Subcutaneous adipose tissue (tissue), 4 donors: ENCODE data around the gene ATP1B3. TPM values are rescaled to one million over a fixed set of nuclear protein-coding genes. Genes with fewer than 3 reads are reported as not detected.

Source experiments
- total RNA-seq, 4 donors: library from RNA; depleted of rRNA; stranded (reverse); fragments of >200 nt; gene quantifications; one replicate each; pipeline ENCODE4 v1.1.0, GENCODE V29; 2016
- TF ChIP-seq, protein P1 (sequence below): fragments of 450-650 bp; IDR thresholded peaks from one replicate; pipeline ENCODE4 v1.5.1; 2016; ENCODE audit warnings: low read depth, mild to moderate bottlenecking, control low read depth, antibody characterized with exemption, moderate library complexity

The ATP1B3 gene
- total RNA-seq, 4 donors from 2014 or later: 55.7 to 294 (median 84.0) TPM

- TF ChIP-seq, protein P1, sequence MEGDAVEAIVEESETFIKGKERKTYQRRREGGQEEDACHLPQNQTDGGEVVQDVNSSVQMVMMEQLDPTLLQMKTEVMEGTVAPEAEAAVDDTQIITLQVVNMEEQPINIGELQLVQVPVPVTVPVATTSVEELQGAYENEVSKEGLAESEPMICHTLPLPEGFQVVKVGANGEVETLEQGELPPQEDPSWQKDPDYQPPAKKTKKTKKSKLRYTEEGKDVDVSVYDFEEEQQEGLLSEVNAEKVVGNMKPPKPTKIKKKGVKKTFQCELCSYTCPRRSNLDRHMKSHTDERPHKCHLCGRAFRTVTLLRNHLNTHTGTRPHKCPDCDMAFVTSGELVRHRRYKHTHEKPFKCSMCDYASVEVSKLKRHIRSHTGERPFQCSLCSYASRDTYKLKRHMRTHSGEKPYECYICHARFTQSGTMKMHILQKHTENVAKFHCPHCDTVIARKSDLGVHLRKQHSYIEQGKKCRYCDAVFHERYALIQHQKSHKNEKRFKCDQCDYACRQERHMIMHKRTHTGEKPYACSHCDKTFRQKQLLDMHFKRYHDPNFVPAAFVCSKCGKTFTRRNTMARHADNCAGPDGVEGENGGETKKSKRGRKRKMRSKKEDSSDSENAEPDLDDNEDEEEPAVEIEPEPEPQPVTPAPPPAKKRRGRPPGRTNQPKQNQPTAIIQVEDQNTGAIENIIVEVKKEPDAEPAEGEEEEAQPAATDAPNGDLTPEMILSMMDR: no peak
Measured at GRCh38 chr3:141928631-141929270, 52.3 kb downstream of the ATP1B3 start.

DNA sequence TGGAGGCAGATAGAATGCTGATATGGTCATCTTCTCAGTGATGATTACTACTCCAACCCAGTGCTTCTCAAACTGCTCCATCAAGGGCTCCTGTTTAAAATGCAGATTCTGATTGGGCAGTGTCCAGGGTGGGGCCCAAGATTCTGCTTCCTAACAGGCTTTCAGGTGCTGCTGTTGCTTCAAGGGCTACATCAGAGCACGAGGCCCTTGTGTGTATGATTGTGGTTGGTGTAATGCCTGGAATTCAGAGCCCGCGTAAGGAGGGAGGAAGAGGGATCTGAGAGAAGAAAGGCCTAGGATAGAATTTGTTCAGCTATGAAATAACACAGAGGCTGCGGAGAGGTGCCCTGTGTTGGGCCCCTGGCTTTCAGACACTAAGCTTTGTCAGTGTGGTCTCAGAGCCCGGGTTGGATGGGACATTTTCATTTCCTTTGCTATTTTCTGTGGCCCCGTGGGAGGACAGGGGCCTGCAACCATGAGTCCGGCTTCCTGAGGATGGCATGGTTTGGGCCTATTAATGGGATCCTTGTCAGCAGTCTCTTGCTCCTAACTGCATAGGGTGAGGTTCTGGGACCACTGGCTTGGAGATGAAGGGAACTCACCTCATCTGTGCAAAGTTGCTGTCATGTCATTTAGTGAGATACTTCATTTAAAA is 53.0 kb downstream of the ATP1B3 start:
- TF ChIP-seq, protein P1: no peak

DNA sequence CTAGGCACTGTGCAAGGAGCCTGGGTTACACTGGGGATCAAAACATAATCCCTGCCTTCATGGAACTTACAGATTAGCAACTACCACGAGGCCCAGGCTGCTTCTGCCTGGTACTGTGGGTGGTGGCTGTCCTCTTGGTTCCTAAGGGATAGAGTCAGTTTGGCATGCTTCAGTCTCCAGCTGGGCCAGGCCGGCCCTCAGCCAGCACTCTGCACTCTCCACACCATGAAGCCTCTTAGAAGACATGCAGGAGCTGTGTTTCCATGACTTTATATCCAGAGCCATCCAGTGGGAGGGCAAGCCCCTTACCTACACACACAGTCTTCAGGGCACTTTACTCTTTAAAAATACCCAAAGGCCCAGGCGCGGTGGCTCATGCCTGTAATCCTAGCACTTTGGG is 54.4 kb downstream of the ATP1B3 start:
- TF ChIP-seq, protein P1: no peak

DNA sequence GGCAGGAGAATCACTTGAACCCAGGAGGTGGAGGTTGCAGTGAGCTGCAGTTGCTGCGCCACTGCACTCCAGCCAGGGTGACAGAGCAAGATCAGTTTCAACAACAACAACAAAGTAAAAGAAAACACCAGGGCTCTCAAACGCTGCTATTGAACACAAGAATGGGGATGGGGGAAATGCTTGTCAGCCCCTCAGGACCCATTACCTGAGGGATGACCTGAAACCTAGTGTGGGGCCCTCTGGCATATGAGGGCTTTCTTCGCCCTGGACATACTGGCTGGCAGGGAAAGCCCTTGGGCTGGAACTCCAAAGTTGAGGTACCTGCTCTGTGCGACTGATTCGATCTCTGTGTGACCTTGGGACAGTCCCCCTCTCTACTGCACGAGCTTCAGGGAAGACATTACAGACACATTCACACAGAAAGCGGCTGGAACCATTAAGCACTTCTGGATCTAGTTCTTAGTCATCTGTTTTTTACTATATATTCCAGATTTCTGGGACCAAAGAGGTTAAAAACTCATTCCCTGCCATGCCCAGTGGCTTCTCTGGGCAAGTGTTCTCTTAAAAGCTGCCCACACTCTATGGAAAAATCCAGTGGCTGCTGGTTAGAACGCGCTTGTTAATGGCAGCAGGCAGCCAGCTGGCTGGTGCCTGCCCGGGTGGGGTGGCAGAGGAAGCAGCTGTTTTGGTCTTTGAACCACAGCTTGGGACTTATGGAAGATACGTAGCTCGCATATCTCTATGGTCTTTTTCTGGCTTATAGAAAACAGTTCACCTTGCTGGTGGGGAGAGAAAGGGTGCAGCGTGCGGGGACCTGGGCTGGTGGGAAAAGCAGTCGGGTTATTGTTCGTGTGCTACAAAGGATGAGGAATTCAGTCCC is 57.2 kb downstream of the ATP1B3 start:
- TF ChIP-seq, protein P1: no peak

- TF ChIP-seq, protein P1: no peak
Measured at GRCh38 chr3:141934354-141934753, 57.9 kb downstream of the ATP1B3 start.

GRCh38 chr3:141938011-141938500 is 61.6 kb downstream of the ATP1B3 start:
- TF ChIP-seq, protein P1: no peak

- TF ChIP-seq, protein P1: no peak
Measured at GRCh38 chr3:141939759-141940158, 63.3 kb downstream of the ATP1B3 start.
